NCI-H2081 treated with DMSO at 0.1 percent for 48 hours (cell line): ENCODE results near the gene SMIM9.

ENCODE experiments used
- DNase-seq: peaks from one replicate; lab custom pipeline; 2025; lab: John Stamatoyannopoulos, UW

The SMIM9 gene

GRCh38 chrX:154815274-154815818 lies 19.1 kb downstream of the SMIM9 start:
- DNase-seq = no peak

GRCh38 chrX:154813801-154814200 lies 20.7 kb downstream of the SMIM9 start:
- no peak for DNase-seq

GRCh38 chrX:154812341-154813101 lies 21.9 kb downstream of the SMIM9 start:
- no peak for DNase-seq

GRCh38 chrX:154809939-154810665 lies 24.4 kb downstream of the SMIM9 start:
- DNase-seq = no peak

DNA sequence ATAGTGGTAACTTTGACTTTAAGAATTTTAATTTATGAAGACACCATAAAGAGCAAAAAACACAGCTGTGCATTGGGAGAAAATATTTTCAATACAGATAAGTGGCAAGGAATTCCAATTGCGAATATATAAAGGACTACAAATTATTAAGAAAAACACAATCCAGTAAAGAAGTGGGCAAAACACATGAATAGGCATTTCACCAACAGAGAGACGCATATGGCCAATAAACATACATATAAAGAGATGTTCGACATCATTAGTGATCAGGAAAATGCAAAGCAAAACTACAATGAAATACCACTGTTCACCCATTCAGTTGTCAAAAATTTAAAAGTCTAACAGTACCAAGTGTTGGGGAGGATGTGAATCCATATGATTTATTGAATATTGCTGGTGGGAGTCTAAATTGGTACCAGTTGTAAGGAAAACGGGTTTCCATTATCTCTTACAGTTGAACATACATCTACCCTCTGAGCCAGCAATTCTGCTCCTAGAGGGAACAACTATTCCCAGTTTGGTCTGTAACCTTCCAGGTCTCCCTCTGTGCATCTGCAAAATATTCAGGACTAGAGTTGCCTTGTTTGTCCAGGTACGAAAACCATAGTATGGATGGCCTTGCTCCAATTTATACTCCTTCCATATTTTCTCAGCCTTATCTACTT lies 27.5 kb downstream of the SMIM9 start:
- no peak for DNase-seq

DNA sequence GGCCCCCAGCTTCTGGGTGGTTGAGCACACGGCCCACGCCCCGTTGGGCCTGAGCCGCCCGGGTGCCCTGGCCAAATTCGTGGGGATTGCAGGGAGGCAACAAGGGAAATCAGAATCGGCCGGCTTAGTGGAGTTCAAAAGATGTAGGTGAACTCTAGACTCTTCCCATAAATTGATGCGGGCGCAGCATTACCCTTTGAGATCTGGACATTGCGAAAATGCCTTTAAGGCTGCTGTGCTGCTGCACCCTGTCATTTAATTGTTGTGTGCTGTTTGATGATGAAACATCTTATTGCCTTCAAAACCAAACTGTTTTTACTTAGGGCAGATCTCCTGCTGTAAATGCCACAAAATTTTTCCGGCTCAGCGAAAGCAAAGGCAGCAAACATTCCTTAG lies 28.8 kb downstream of the SMIM9 start:
- no peak for DNase-seq

- no peak for DNase-seq
Observed at GRCh38 chrX:154804957-154805695, 29.3 kb downstream of the SMIM9 start, which contains the start of gene MPP1. Gene MPP1 (minus strand): TSS chrX:154805485. CDS start chrX:154805373, 112 bp downstream.

DNA sequence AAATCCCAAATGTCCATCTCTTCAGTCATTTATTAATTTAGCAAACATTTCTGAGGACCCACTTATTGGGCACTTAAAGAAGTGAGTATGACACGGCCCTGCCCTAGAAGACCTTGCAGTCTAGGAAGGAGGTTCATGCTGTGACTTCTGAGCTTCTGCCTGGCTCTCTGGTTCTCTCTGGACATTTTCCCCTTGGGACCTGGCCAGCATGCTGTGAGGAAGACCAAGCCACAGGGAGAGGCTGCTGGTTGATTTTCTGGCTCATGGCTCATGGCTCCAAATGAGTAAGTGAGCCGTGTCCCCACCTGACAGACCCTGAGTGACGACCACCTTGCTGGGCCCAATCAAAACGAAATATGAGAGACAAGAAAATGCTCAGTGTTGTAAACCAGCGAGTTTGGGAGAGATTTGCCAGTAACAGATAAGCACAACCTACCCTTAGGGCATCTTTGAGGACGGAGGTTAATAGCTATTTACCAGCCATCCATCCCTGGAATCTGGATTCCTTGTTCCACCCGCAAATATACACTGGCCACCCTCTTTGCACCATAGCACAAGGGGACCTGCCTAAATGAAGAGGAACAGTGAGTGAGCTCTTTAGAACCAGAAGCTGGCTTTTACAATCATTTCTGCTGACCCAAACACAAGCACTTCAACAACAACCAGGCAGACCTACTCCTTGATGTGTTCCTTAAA lies 30.1 kb downstream of the SMIM9 start:
- no peak for DNase-seq

DNA sequence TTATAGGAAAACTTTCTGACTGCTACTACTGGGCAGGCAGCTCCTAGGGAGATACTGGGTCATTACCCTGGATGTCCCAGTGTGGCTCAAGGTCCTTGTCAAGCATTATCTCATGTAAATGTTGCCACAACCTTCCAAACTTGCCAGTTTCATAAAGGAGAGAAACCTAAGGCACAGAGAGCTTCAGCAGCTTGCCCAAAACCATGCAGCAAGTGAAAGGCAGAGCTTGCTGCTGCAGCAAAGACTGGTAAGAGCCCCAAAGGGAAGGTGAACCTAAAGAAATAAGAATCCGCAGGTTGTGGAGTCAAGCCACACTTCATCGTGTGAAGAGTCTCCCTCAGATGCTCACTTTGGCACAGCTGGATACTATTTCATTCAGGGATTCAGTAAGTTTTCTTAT lies 31.5 kb downstream of the SMIM9 start:
- DNase-seq = no peak

- no peak for DNase-seq
Observed at GRCh38 chrX:154800478-154801210, 33.8 kb downstream of the SMIM9 start.

DNA sequence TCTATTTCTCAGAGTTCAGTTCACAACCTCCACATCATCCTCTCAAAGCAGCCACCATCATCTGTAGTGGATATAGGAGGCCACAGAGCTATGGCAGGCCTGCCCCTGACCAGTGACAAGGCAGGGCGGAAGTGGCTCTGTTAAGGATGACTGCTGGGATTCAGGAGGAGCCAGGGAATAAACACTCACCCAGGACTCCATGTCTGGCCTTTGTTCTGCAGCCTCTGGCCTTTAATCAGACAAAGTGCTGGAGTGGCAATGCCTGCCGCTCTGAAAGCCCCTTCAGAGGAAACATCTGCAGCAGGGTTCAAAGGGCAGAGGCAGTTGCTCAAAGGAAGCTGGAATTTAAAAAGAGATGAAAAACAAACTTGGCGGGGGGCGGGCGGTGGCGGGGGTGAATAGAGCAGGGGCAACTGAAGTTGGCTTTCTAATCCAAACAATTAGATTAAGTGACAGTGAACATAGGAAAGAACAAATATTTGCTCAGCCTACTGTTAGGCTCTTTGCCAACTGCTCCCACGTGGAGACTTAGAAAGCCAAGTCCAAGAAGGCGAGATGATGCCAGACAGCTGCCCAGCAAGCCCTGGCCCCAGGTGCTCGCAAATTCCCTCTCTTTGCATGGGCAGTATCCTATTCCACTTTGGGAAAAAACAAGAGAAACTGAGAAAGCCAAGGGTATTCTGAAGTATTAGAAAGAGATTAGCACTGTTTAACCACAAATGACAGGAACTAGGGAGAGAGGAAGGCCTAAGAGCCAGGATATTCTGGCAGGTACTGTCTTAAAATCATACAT lies 34.7 kb downstream of the SMIM9 start:
- DNase-seq = peak; percentile 76

- no peak for DNase-seq
Observed at GRCh38 chrX:154797006-154797405, 37.5 kb downstream of the SMIM9 start.

DNA sequence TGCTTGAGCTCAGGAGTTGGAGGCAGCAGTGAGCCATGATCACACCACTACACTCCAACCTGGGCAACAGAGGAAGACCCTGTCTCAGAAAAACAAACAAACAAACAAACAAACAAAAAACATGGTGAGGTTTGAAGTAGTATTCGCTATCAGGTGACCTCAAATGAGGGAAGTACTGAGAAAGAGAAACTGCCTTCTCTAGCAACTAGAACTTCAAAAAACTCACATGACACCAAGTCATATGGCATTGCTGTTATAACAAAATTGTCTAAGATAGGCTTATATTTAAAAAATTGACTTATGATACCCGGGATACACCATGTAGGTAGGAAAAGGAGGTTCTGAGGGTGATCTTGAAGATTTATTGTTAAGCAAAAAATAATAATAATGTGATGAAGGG lies 39.4 kb downstream of the SMIM9 start:
- no peak for DNase-seq

- no peak for DNase-seq
Observed at GRCh38 chrX:154793084-154793795, 41.2 kb downstream of the SMIM9 start.

DNA sequence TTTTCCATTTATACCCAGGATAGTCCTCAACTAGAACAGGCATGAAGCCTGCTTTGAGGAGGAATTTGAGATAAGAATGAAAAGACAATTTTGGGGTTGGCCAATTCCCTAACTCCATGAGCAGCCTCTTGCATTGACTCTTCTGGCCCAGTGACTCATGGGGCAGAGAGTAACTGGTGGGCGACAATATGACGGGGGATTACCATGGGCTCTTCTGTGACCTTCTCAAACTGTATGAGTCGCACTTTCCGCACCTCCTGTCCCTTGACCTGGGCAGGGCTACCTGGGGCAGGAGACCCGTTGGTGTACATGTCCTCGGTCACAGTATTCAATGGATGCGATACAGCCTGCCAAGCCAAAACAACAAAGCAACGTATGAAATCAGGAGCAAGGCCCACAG lies 42.5 kb downstream of the SMIM9 start:
- DNase-seq = no peak

DNA sequence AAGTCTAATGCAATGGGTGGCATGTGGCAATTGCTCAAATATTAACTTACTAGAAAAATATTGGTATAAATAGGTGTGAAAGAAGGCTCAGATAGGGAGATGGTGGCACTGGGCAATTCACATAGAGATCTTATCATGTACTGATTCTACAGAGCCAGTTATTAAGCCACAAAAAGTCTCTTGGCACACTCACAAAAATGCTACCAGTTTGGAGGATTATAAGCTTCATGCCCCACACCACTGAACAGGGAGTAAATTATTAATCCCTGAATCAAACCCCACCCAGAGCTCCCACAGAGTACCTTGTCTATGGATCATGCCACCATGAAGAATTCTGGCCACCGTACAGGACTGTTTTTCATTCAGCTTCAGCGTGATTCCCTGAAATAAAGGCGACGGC lies 43.0 kb downstream of the SMIM9 start:
- DNase-seq = no peak

GRCh38 chrX:154785716-154786115 lies 48.7 kb downstream of the SMIM9 start:
- no peak for DNase-seq

DNA sequence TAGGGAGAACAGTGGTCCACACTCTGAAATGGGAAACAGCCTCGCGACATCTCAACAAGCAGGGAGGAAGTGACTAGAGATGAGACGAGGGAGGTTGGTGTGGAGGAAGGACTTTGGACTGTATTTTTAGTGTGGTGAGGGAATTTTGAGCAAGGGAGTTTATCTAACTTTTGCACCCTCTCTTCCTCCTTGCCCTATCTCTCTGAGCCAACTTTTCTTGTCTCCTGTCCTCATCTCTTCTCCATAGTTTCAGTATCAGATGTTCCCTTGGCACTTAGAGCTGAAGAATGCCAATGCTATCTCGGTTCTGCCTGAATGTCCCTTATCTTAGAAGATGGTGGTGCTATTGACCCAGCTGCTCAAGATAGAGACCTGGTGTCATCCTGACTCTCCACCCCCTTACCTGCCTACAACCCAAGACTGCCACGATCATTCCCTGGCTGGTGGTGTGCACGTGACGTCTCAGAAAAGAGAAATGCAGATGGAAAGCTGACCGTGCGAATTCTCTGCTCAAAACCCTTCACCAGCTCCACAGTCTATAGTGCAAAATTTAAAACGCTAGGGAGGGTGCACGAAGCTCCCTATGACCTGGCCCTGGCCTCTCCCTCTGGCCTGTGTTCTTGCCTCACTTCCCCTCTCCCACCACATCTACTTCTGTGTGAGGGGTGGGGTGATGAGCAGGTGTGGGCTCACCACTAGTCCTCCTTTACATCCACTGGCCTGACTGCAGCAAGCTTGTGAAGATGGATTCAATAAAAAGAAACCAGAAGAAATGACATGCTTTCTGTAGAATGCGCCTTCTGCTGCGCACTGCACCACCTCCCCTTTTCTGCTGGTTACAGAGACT lies 50.1 kb downstream of the SMIM9 start:
- no peak for DNase-seq
